ENCODE measurements around the gene SENP1. TPM values are rescaled to one million over a fixed set of nuclear protein-coding genes. Genes with fewer than 3 reads are reported as not detected.

The SENP1 gene
- total RNA-seq, 2 donors from 2014 or later: 7.2 to 10.7 TPM

DNA sequence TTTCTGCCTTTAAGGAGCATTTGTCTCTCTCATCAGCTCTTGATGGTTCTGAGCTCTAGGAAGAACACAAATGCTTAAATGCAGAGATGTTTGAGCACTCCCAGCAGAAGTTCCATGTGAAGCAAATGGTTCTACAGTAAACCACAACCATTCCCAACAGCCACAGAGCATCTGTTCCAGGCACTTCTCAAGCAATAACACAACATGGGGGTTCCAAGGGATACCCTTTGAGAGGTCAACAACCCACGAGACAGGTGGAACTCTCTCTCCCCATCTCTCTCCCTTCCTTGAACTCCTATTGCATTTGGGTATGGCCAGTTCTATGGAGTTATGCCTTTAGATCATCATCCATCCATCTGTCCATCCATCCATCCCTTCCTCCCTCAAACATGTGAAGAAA is 96.4 kb downstream of the SENP1 start:
- ATAC-seq (no peak), DNase-seq (no peak)
- intact Hi-C loops (cut with DNase I): no loop called here

DNA sequence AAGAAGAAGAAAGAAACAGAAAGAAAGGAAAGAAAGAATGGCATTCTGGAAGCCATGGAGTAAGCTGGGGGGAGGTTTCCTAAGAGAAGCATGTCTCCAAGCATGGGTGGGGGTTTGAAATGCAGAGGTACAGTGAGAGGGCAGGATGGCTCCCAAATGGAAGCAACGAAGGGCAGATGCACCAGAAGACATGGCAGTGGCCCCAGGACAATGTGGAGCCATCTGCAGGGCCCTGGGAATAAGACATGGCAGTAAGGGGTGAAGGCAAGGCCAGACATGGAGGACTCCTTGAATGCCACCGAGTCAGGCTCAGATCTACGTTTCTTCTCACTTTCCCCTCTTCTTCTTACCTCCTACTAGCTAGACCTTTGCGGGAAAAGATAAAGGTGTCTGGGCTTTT is 96.9 kb downstream of the SENP1 start:
- ATAC-seq (no peak), DNase-seq (no peak)
- intact Hi-C loops (cut with DNase I): no loop called here

DNA sequence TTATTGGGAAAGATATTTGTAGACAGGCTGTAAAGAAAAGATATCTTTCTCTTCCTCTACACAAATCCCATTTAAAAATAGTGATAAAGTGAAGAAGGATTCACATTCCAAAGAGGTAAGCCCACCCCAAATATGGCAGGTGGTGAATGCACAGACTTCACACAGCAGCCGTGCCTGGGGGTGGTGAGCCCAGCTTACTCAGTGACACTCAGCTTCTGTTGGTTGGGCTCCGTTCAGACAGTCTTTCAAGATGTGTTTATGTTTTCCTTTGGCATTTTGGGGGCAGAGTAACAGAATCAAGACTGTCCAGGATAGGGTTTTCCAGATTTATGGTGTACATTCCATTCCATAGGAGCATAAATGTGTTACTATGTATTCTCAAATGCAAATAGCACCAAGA is 97.5 kb downstream of the SENP1 start:
- ATAC-seq (no peak), DNase-seq (no peak)
- intact Hi-C loops (cut with DNase I): no loop called here

DNA sequence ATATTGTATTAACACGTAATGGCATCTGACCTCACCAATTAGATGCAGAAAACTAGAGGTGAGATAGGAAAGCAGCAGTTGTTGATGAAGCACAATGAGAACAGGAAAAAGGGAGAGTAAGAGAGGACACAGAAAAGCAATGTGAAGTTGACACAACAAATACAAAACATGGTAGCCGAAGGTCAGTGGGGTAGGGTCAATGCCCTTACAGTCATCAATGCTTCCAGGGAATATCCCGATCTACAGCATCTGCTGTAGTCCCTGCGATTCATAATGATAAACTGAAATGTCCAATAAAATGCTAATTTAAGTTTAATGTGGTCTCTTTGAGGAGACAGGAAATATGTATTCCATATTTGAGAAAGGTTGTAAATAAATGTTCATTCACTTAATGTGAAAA is 98.7 kb downstream of the SENP1 start:
- intact Hi-C loops (cut with DNase I): no loop called here

DNA sequence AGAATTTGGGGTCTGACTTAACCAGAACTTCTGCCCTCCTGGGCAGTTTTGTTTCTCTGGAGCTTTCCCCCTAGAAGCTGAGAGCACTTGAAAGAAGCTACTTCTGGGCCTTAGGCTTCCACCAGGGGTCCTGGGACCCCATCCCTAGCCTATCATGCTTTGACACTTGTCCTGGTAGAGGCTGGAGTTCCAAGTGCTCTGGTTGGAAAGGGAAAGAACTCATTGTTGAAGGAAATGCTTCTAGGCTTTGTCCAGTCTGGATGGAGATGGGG is 100.2 kb downstream of the SENP1 start:
- intact Hi-C loops (cut with DNase I): no loop called here
- ATAC-seq (no peak), DNase-seq (no peak)

More for the DNA sequence above, 98.7 kb downstream of the SENP1 start:
- ATAC-seq: no peak
- DNase-seq: no peak

DNA sequence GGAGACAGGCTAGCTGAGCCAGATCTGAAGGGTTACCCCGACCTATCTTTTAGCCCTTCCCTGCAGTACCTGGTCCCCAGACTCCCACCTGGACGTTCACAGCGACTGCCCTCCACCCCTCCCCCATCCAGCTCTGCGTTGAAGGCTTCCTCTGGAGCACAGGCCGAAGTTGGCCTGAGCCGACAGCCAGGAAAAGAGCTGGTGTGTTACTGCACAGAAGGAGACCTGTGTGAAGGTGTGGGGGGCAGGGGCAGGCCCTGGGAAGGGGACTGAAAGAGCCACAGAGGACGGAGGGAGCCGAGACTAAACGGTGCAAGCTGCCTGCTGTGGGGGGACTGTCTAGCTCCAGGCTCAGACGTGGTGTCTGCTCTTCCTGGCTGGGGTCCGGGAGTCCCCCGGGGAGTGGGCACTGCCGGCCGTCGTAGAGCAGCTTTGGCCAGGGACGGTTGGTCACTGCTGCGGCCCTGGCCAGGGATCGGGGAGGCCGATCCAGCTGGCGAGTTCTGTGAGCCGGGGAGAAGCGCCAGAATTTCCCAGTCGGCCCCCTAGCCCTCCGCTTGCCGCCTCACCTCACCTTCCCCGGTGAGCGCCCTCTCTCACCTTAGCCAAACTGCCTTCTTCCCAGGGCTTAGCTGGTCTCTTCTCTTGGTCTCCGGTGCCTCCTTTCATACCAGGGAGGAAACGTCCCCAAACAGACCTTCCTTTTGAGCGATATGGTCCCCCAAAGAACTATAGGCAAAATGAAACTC is 100.7 kb downstream of the SENP1 start:
- no peak for ATAC-seq
- intact Hi-C loops (cut with DNase I): no loop called here
- no peak for DNase-seq

DNA sequence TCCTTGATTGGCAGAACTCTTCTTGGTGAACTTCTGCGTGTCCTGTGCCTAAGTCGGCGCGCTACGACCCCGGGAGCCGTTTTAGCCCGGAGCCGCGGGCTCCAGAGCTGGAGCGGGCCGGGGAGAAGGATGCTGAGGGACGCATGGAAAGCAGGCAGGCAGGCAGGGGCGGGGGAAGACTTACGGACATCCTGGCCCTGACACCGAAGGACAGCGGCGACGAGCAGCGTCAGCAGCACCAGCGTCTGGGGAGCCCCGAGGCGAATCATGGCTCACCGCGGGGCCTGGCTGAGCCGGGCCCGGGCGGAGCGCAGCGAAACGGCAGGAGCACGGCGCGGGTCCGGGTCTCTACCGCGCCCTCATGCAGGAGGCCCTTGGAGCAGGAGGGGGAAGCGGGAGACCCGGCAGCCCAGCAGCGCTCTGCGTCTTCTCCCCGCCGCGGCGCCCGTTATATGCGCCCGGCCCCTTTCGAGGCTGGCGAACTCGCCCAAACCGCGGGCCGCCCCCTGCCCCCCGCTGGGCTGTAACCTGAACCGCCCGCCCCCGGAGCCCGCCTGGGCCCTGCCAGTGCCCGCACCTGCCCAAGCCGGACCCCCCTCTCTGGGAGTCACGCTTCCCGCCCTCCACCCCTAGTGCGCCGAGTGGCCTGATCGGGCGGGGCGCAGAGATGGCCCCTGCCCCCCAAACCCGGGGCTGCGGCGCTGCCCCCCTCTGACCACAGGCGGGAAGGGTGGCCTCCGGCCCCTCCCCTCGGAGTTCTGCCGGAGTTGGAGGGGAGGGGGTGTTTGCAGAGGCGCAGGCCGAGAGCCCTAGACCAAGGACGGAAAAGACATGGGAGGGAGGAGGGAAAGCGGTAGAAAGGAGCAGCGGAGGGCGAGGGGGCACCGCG is 101.6 kb downstream of the SENP1 start, which contains the start of gene COL2A1:
TSS of gene COL2A1 (minus strand) at position 424 of the 889 bp plus-strand sequence. CDS start at position 269, 155 bp downstream.
- DNase-seq (no peak), ATAC-seq (peak; percentile 6 to 25)
- intact Hi-C loops (cut with DNase I): no loop called here

DNA sequence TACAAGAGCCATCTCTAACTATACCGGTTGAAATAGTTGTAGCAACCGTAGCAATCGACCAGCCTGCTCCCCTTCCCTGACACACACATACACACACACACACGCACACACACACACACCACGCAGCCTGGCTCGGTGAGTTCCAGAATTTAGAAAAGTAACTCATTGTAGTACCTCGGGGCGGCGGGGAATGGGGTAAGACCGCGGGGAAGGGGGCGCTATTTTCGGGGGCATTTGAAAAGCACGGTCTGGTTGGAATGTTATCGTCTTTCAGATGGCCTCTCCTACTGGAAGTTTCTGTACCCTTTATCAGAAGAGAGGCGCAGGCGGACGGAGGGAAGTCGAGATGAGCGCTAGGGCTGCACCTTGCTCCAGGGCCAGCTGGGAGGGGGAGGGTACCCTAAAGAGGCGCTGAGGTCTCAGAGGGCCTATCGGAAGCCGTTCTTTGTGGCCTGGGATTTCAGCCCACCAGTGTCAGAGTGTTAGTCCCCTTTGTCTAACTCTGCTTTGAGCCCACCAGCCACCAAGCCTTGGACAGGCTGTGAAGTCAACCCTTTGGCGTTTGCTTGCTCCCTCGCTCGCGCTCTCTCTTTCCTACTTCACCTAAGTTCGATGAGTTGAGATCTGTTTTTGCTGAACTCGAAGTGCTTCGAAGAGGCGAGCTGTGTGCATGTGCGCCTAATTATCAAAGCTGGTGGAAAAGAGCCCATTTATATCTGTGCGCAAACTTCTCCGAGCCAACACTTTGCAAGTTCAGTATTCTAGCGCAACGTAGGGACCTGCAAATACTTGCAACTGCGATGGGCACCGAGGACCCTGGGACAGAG is 102.4 kb downstream of the SENP1 start:
- DNase-seq (no peak), ATAC-seq (no peak)
- intact Hi-C loops (cut with DNase I): no loop called here

DNA sequence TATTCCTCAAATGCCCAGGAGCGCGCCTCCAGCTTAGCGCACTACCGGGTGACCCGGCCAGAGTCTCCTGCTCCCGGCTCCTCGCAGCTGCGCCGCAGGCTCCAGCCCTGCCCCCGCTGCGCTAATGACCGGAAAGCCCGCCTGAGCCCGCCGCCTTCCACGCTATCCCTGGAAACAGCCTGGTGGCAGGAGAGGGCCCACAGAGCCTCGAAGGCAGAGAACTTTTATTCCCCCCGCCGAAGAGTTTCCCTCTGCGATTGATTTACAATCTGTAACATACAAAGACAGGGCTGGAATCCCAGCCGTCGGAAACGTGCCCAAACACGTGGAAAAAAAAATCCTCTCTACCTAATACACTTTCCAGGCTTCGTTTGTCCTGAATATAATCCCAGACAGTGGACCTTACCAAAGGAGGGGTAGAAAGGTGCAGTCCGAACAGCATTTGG is 103.1 kb downstream of the SENP1 start:
- DNase-seq: peak; percentile 62
- intact Hi-C loops (cut with DNase I): no loop called here
- peak; percentile 49 to 66 for ATAC-seq

DNA sequence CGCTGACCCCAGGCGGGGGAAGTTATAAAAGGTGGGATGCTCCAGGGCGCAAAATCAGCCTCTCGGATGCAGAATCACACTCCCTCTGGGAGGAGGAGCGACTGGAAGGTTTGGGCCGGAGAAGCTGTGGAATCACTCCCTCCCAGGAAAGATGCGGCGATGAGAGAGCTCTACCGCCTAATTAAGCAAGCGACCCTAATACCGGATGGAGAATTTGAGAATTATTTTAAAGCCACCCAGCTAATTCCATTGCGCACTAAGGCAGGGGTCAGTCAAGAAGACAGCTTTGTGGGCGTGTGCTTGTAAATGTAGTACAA is 103.5 kb downstream of the SENP1 start:
- ATAC-seq (no peak), DNase-seq (no peak)
- intact Hi-C loops (cut with DNase I): no loop called here

DNA sequence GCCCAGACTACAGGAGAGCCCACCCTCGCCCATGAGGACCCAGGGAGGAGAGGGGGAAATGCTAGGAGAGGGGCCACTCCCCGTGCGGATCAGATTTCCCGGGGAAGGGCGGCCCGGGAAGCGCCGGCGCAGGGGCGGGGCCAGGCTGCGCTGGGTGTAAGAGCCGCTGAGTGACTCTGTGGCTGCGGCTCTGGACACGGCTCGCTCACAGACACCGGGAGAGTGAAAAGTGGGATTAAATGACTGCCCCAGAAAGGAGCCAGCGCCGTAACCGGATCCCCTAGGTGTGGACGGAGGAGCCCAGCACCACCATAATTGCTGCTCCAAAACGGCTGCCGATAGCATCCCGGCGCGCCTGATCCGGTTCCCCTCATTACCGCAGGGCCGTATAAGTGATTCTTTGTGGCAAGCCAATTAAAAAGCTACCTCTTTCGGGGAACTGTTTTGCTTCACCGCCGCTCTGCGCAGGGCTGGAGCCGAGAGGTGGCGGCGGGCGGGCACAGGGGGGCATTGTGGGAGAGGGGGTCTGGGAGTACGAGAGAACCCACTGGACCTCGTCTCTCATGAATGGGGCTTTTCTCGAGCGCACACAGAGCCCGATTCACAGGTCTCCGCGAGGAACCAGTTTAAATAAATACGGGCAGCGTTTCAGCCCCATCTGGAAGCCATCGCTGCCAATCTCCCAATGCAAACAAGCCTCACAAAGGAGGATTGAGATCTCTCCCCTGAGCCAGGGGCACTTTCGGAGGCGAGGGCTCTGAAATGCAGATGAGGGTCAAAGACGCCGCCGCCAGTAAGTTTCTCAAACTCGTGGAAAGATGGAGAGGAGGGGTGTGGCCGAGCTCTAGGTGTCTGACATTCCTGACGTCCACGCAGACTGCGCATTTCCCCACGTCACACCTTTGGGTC is 104.1 kb downstream of the SENP1 start:
- DNase-seq: peak; percentile 59

DNA sequence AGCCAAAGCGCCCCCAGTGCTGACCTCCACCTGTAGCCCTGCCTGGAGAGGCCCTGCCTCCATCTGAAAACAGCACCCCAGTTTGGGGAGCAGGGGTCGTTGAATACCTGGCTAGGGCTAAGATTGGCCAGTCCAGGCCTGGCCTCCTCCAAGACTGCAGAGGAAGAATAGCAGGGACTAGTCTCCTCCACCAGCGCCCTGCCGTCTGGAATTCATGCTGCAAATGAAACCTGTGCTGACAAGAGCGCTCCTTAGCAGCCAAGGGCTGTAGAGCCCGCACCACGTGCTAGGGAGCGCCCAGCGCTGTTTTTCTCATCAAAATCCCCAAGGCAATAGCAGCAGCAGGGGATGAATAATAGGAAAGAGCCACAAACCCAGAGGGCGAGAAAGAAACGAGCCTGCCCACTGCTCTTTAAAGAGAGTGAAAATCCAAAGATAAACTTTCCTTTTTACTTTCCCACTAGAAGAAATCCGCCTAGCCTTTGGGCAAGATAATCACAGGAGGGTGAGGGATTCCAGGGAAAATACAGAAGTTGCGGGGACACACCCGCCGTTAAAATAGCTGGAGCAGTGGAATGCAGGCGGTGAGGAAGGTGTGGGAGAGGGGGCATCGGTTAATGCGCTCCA is 104.9 kb downstream of the SENP1 start:
- DNase-seq: no peak
- intact Hi-C loops (cut with DNase I): no loop called here
- peak; percentile 31 to 64 for ATAC-seq

More for the DNA sequence above, 104.1 kb downstream of the SENP1 start:
- intact Hi-C loops (cut with DNase I): no loop called here
- peak; percentile 83 to 89 for ATAC-seq

DNA sequence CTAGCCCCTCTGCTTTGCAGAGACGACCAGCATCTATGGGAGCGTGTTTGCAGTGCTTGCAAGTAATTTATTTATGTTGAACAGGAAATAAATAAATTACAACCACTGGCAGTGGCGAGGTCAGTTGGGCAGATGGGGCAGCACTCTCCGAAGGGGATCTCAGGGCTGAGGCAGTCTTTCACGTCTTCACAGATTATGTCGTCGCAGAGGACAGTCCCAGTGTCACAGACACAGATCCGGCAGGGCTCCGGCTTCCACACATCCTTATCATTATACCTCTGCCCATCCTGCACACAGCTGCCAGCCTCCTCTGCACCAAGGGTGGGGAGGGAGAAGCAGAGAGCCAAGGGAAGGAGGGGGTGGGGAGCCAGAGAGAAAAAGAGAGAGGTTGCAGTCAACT is 106.1 kb downstream of the SENP1 start:
- intact Hi-C loops (cut with DNase I): no loop called here
- ATAC-seq: no peak
- no peak for DNase-seq

DNA sequence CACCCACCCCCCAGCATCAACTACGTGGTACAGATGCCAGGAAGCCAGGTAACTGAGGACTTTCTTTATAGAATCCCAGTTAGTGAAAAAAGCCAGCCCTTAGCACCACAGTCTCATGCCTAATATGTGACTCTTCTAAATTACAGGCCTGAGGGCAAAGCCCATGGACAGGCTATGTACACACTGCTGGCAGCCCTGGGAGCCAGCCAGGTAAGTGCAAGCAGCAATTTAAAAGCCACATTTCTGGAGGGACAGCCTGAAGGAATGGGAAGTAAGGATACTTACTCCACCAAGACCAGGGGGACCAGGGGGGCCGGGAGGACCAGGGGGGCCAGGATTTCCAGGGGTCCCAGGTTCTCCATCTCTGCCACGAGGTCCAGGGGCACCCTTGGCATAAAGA is 108.6 kb downstream of the SENP1 start:
- ATAC-seq (no peak), DNase-seq (no peak)
- intact Hi-C loops (cut with DNase I): no loop called here

DNA sequence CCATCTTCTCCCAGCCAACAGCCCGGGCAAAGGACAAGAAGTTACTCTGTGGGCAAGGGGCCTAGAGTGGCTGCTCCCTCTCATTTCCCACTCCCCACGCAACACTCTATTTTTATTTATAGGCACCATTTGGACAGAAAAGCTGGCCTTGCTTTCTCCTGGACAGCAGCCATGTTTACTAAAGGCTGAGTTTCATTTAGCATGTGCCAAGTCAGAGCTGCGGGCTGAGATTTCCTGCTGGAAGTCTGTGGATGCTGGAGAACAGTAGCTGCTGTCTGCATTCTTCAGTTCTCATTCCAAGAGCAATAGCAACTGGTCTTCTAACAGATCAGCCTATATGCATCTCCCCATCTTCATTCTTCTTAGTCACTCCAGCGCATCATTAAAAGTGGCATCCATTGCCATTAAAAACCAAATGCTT is 109.9 kb downstream of the SENP1 start:
- intact Hi-C loops (cut with DNase I): no loop called here
- ATAC-seq (peak in 1 of 2 donors; percentile 31), DNase-seq (no peak)

DNA sequence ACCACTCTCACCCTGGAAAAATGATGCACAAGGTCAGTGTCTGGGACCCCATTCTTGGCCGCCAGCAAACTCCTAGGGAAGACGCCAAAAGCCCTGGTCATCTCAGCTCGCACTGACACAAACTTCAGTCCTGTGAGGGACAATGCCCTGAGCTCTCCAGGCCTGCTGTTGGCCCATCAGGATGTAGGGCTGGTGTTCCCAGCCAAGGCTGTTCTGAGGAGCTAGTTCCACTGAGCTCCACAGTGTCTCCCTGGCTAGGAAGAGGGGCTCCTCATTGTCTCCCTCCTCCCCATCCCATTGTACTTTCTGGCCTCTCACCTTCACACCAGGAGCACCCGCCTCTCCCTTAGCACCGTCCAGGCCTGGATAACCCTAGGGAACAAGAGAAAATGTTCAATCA is 112.4 kb downstream of the SENP1 start:
- DNase-seq (no peak), ATAC-seq (no peak)
- intact Hi-C loops (cut with DNase I): no loop called here

Data from left cardiac atrium (tissue), 4 donors.